ENCODE results near the gene HLTF. TPM values are rescaled to one million over a fixed set of nuclear protein-coding genes. Genes with fewer than 3 reads are reported as not detected.
A peak's percentile ranks its signal among the peaks of the same experiment; 100 is the strongest.
"Not testable (repeated sequence)": the region's sequence is repeated elsewhere in the genome, so short reads cannot be mapped to it uniquely, and the experiment has no call there.

HLTF gene
- polyA plus RNA-seq (ENCODE audit: insufficient read depth in 1 of 5, insufficient read length in 5 of 5, low replicate concordance in 1 of 5) = 10 to 100 TPM; 37.2 to 72.0 (median 55.3) TPM
- long read RNA-seq, donor 1, full-length matches to known transcripts = 3 of 3 reads
- long read RNA-seq, donor 1, partial matches to known transcripts = 0 of 3 reads
- long read RNA-seq, donor 1, other reads (novel, unspliced or antisense) = 0 of 3 reads
- long read RNA-seq, donor 2, full-length matches to known transcripts = 3 of 3 reads
- long read RNA-seq, donor 2, partial matches to known transcripts = 0 of 3 reads
- long read RNA-seq, donor 2, other reads (novel, unspliced or antisense) = 0 of 3 reads
- long read RNA-seq, donor 3, full-length matches to known transcripts = 1 of 1 reads
- long read RNA-seq, donor 3, partial matches to known transcripts = 0 of 1 reads
- long read RNA-seq, donor 3, other reads (novel, unspliced or antisense) = 0 of 1 reads
- long read RNA-seq, donor 4, full-length matches to known transcripts = 3 of 3 reads
- long read RNA-seq, donor 4, partial matches to known transcripts = 0 of 3 reads
- long read RNA-seq, donor 4, other reads (novel, unspliced or antisense) = 0 of 3 reads
- long read RNA-seq, donor 5, partial matches to known transcripts = 15 of 15 reads
- long read RNA-seq, donor 5, other reads (novel, unspliced or antisense) = 0 of 15 reads
- long read RNA-seq, donor 6, partial matches to known transcripts = 5 of 5 reads
- long read RNA-seq, donor 6, other reads (novel, unspliced or antisense) = 0 of 5 reads
- long read RNA-seq, donor 7, full-length matches to known transcripts = 4 of 4 reads
- long read RNA-seq, donor 7, partial matches to known transcripts = 0 of 4 reads
- long read RNA-seq, donor 7, other reads (novel, unspliced or antisense) = 0 of 4 reads
- long read RNA-seq, donor 8, partial matches to known transcripts = 0 of 1 reads
- long read RNA-seq, donor 8, other reads (novel, unspliced or antisense) = 0 of 1 reads

GRCh38 chr3:149086232-149086988, at the start of gene HLTF:
TSS of gene HLTF (minus strand) at chr3:149086533. CDS start at chr3:149086336, 197 bp downstream.
- DNase-seq = peak; percentile 95

- no peak for DNase-seq
These were observed 48.2 kb upstream of the HLTF start for GRCh38 chr3:149134575-149134974.

GRCh38 chr3:149131589-149131988, 45.3 kb upstream of the HLTF start:
- no peak for DNase-seq

- peak; percentile 91 to 92 for DNase-seq
These were observed 43.2 kb upstream of the HLTF start, which contains the start of gene HPS3 for GRCh38 chr3:149129326-149130205. TSS of gene HPS3 (plus strand) at chr3:149129638. CDS start at chr3:149129724, 86 bp downstream.

GRCh38 chr3:149128821-149129220, 42.5 kb upstream of the HLTF start:
- DNase-seq = no peak

- no peak for DNase-seq
These were observed 36.6 kb upstream of the HLTF start for GRCh38 chr3:149122721-149123578.

GRCh38 chr3:149120051-149120972, 34.0 kb upstream of the HLTF start:
- DNase-seq = peak; percentile 52 to 61

DNA sequence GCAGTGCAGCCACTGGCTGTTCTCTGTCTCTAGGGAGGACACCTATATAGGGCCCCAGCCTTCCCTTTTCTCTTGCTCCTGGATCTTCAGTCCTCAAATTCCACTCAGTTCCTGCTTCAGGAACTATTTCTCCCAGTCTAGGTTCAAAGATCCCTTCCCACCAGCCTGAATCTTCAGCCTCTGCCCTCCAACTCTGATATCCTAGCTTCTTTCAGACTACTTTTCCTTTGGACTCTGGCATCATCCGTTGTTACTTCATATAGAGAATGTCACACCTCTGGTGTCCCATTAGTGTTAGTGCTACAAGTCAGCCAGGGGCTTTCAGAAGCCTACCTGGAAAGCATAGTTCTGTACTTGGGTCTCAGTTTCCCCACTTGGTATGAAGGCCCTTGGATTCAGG, 33.1 kb upstream of the HLTF start:
- DNase-seq = no peak

GRCh38 chr3:149118724-149119123, 32.4 kb upstream of the HLTF start:
- no peak for DNase-seq

DNA sequence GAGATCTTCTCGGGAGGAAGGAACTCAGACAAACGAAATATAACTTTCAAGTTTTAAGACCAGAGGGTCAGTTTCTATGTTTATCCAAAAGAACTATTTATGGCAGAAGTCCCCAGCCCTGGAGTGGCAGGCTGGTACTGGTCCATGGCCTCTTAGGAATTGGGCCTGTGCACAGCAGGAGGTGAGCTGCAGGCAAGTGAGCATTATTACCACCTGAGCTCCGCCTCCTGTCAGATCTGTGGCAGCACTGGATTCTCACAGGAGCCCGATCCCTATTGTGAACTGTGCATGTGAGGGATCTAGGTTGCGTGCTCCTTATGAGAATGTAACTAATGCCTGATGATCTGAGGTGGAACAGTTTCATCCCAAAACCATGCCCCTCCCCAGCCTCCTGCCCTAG, 28.8 kb upstream of the HLTF start:
- DNase-seq = no peak

DNA sequence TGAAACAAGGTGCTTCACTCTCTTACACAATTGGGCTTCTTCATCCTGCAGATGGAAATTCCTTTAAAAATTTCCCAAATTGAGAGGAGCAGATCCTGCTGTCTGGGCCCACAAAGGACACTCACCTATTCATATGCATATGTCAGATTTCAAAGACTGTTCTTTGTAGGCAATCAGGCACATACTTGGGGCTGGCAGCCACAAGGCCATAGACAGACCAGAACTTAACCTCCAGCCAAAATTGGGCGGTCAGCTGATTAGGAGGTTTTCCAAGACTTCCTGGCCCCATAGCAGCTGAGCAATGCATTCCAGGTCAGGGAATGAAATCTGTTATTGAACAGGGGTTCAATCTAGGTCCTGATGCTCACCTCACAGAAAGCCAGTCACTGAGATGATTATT, 28.1 kb upstream of the HLTF start:
- no peak for DNase-seq

DNA sequence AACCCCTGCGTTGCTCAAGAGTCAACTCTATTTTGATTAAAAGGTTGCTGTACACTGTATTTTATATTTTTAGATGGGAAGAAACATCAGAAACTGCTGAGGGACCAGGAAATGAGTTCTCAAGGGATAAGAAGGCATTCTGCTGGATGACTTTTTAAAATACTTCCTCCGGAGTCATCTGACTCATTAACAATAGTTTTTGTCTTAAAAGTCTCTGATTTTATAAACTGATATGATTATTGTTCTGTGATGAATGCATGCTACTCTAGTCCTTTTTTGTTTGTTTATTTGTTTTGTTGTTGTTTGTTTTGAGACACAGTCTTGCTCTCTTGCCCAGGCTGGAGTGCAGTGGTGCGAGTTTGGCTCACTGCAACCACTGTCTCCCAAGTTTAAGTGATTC, 18.2 kb upstream of the HLTF start:
- no peak for DNase-seq

DNA sequence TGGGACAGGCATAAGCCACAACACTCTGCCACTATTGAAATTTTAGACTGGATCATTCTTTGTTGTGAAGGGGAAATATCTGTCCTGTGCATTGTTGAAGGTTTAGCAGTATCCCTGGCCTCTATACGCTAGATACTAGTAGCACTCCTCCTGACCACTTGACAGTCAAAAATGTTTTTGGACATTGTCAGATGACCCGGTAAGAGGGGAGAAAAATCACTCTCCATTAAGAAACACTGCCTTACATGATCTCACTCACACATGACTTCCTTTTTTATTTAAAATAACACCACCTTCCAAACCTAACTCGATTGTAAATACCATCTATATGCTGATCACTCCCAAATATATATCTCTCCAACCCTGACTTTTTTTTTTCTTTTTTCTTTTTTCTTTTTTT, 15.3 kb upstream of the HLTF start:
- DNase-seq = no peak

GRCh38 chr3:149101154-149101553, 14.8 kb upstream of the HLTF start:
- DNase-seq = no peak

- DNase-seq = not testable (repeated sequence)
These were observed 11.7 kb upstream of the HLTF start for GRCh38 chr3:149097987-149098386.

DNA sequence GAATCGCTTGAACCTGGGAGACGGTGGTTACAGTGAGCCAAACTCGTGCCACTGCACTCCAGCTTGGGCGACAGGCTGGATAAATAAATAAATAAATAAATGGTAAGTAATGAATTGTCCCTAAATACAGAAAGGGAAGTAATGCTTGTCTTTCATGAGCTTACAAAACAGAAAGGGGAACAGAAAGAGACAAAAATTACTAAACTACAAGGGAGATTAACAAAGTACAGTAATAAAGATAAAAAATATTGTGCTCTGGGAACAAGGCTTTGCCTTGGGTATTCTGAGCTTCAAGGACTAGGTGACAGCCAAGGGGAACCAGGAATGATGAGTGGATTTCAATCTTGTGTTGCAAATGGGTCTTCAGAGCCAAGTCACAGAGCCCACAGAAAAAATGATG, 9.2 kb upstream of the HLTF start:
- DNase-seq = no peak

DNA sequence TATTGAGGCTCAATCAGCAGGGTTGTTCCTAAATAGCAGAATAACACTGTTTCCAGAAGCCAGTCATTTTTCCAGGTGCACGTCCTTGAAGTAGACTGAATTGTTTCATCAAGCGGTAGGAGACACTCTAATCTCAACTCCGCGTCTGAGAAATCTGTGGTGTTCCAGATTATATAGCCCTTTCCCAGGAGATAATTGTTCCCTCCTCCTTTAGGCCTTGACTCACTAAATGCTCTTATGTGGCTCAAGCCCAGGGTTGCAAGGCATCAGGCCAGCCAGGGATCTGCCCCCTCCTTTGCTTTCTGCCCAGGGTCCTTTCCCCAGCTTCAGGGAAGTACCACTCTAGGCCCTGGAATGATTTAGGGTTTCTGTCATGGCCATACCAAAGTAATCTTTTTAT, 5.7 kb upstream of the HLTF start:
- DNase-seq = no peak

- no peak for DNase-seq
These were observed 4.6 kb upstream of the HLTF start for GRCh38 chr3:149090907-149091306.

DNA sequence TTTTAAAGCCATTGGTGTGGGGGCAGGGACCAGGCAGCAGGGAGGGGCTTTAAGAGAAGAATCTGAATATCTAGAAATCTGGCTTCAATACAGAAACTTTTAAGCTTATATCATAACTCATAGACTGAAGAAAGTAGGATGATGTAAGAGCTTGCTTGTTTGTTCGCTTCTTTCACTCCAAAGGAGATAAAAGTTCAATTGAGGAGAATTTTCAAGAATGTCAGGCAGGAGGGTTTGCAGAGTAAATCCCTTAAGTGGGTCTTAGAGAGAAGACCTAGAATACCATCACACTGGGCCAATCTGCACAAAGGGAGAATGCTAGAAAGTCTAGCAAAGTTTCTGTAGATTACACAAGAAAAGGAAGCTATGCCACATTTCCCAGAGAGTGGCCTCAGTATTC, 4.1 kb upstream of the HLTF start:
- no peak for DNase-seq

All from right lung (tissue), 10 donors.